SK-N-SH treated with all-trans-retinoic acid at 6 μM for 48 hours (cell line): ENCODE measurements around the gene MYO16.

Experiments used
- ARNTL ChIP-seq: fragments of 450-650 bp; formaldehyde crosslinking; IDR thresholded peaks from 2 replicates; pipeline ENCODE4 v1.5.0; 2020; ENCODE audit warnings: low read depth, mild to moderate bottlenecking, moderate library complexity, borderline replicate concordance
- BACH2 ChIP-seq: fragments of 250-450 bp; sonication (Bioruptor Pico); IDR thresholded peaks from 2 replicates; pipeline ENCODE4 v1.9.0; 2021; ENCODE audit warnings: mild to moderate bottlenecking, borderline replicate concordance
- CSDC2 ChIP-seq: fragments of 250-450 bp; sonication (Bioruptor Pico); IDR thresholded peaks from 2 replicates; pipeline ENCODE4 v1.5.0; 2020; ENCODE audit warnings: mild to moderate bottlenecking, moderate library complexity
- CSRNP3 ChIP-seq: fragments of 250-450 bp; sonication (Bioruptor Pico); IDR thresholded peaks from 2 replicates; pipeline ENCODE4 v1.5.1; 2021; ENCODE audit warnings: mild to moderate bottlenecking, moderate library complexity
- GLIS3 ChIP-seq: fragments of 250-450 bp; sonication (Bioruptor Pico); IDR thresholded peaks from 2 replicates; pipeline ENCODE4 v1.5.0; 2020; ENCODE audit warnings: mild to moderate bottlenecking, moderate library complexity
- ISL1 ChIP-seq: fragments of 250-450 bp; sonication (Bioruptor Pico); IDR thresholded peaks from 2 replicates; pipeline ENCODE4 v2.1.2; 2022; ENCODE audit warnings: mild to moderate bottlenecking, moderate library complexity
- PATZ1 ChIP-seq: fragments of 250-450 bp; sonication (Bioruptor Pico); IDR thresholded peaks from 2 replicates; pipeline ENCODE4 v1.8.0; 2020; ENCODE audit warnings: mild to moderate bottlenecking, moderate library complexity, borderline replicate concordance
- POU6F1 ChIP-seq: fragments of 250-450 bp; sonication (Bioruptor Pico); IDR thresholded peaks from 2 replicates; pipeline ENCODE4 v1.8.0; 2021; ENCODE audit warnings: low read depth, mild to moderate bottlenecking, moderate library complexity, borderline replicate concordance
- PPARA ChIP-seq: fragments of 250-450 bp; sonication (Bioruptor Pico); IDR thresholded peaks from 2 replicates; pipeline ENCODE4 v1.5.0; 2020; ENCODE audit warnings: mild to moderate bottlenecking, borderline replicate concordance
- RARB ChIP-seq: fragments of 250-450 bp; sonication (Bioruptor Pico); IDR thresholded peaks from 2 replicates; pipeline ENCODE4 v1.8.0; 2021; ENCODE audit warnings: mild to moderate bottlenecking, moderate library complexity
- ZC3H10 ChIP-seq: fragments of 250-450 bp; sonication (Bioruptor Pico); IDR thresholded peaks from 2 replicates; pipeline ENCODE4 v1.5.1; 2021; ENCODE audit warnings: mild to moderate bottlenecking, moderate library complexity
- ZFP3 ChIP-seq: fragments of 250-450 bp; sonication (Bioruptor Pico); IDR thresholded peaks from 2 replicates; pipeline ENCODE4 v1.5.0; 2020; ENCODE audit warnings: mild to moderate bottlenecking, moderate library complexity
- ZFP30 ChIP-seq: fragments of 450-650 bp; formaldehyde crosslinking; IDR thresholded peaks from 2 replicates; pipeline ENCODE4 v1.5.0; 2022; ENCODE audit warnings: mild to moderate bottlenecking, moderate library complexity
- ZNF565 ChIP-seq: fragments of 450-650 bp; formaldehyde crosslinking; conservative IDR thresholded peaks from 2 replicates; pipeline ENCODE4 v1.5.0; 2020; ENCODE audit warnings: low read depth, mild to moderate bottlenecking, moderate library complexity

GRCh38 chr13:109246001-109246400, 616.6 kb downstream of the MYO16 start:
- TF ChIP-seq RARB (no peak), ZFP3 (CRISPR knock-in tag) (no peak), PATZ1 (no peak), ZFP30 (no peak), ZC3H10 (CRISPR knock-in tag) (no peak), ISL1 (no peak), ARNTL (CRISPR knock-in tag) (no peak), CSRNP3 (CRISPR knock-in tag) (no peak), ZNF565 (CRISPR knock-in tag) (no peak), POU6F1 (no peak), GLIS3 (CRISPR knock-in tag) (no peak), BACH2 (CRISPR knock-in tag) (no peak), CSDC2 (CRISPR knock-in tag) (no peak), PPARA (CRISPR knock-in tag) (no peak)
